B cell (primary cell): Measurements from ENCODE around the gene HOXC6.

Source experiments
- CTCF ChIP-seq: fragments of 200-600 bp; IDR thresholded peaks from one replicate; pipeline ENCODE4 v1.8.0; 2022; ENCODE audit warnings: antibody characterized with exemption, mild to moderate bottlenecking
- EZH2 ChIP-seq: IDR thresholded peaks from 2 replicates; pipeline ENCODE4 v1.6.1; 2012; ENCODE audit warnings: borderline replicate concordance, low read depth, mild to moderate bottlenecking, moderate library complexity, low read length; ENCODE audit not compliant: insufficient read depth, poor library complexity, severe bottlenecking

- no peak for TF ChIP-seq CTCF
- TF ChIP-seq EZH2: no peak
These were observed 10.7 kb downstream of the HOXC6 start for GRCh38 chr12:54038871-54039414.
